GM06990 (cell line): ENCODE results near the gene KIF25.

ENCODE experiments used
- DNase-seq: peaks from one replicate; pipeline ENCODE4 v3.0.0-alpha.2; 2011; ENCODE audit not compliant: insufficient read length; ENCODE audit errors: extremely low read depth
- H3K27me3 ChIP-seq: replicated peaks from 2 replicates; pipeline ENCODE4 v1.6.0; 2011; ENCODE audit warnings: low read length; ENCODE audit not compliant: control insufficient read depth, insufficient read depth
- H3K36me3 ChIP-seq: 2 replicates; pipeline ENCODE4 v1.5.1; 2011; ENCODE audit warnings: low read length; ENCODE audit not compliant: control insufficient read depth, insufficient read depth
- H3K4me3 ChIP-seq: replicated peaks from 2 replicates; pipeline ENCODE4 v1.5.1; 2011; ENCODE audit warnings: low read depth, mild to moderate bottlenecking, control low read depth, low read length
- CTCF ChIP-seq: IDR thresholded peaks from 2 replicates; pipeline ENCODE4 v1.5.1; 2011; ENCODE audit warnings: low read length, control low read depth, mild to moderate bottlenecking, inconsistent platforms; ENCODE audit not compliant: insufficient read depth, poor library complexity, severe bottlenecking

Gene KIF25

GRCh38 chr6:168032005-168032760, 34.7 kb downstream of the KIF25 start:
- DNase-seq, result no peak
- Histone ChIP-seq H3K27me3 (no peaks in the 10 kb centered on the region), H3K36me3 (no peaks in the 10 kb centered on the region), H3K4me3 (no peak overlapping the region)
- no peak for TF ChIP-seq CTCF

- Histone ChIP-seq H3K4me3 (no peak overlapping the region), H3K36me3 (no peaks in the 10 kb centered on the region), H3K27me3 (no peaks in the 10 kb centered on the region)
- TF ChIP-seq CTCF, result no peak
- DNase-seq, result no peak
Observed at GRCh38 chr6:168033791-168034190, 36.3 kb downstream of the KIF25 start.

- TF ChIP-seq CTCF, result no peak
- Histone ChIP-seq H3K36me3 (no peaks in the 10 kb centered on the region), H3K4me3 (no peak overlapping the region), H3K27me3 (no peaks in the 10 kb centered on the region)
- no peak for DNase-seq
Observed at GRCh38 chr6:168034537-168034936, 37.1 kb downstream of the KIF25 start.

- no peak overlapping the region for H3K4me3 ChIP-seq
- TF ChIP-seq CTCF, result no peak
- DNase-seq, result no peak
- no peaks in the 10 kb centered on the region for H3K36me3 ChIP-seq
- H3K27me3 ChIP-seq, result no peaks in the 10 kb centered on the region
Observed at GRCh38 chr6:168035098-168035660, 37.7 kb downstream of the KIF25 start.

- no peaks in the 10 kb centered on the region for H3K27me3 ChIP-seq
- no peak for TF ChIP-seq CTCF
- no peak for DNase-seq
- no peaks in the 10 kb centered on the region for H3K36me3 ChIP-seq
- H3K4me3 ChIP-seq, result no peak overlapping the region
Observed at GRCh38 chr6:168035661-168036545, 38.4 kb downstream of the KIF25 start.
